Thyroid gland (tissue), 4 donors: Measurements from ENCODE around the gene LSAMP.

Source experiments
- POLR2A ChIP-seq, 2 donors: fragments of 450-650 bp; IDR thresholded peaks; one replicate each; pipeline ENCODE4 v1.6.1; 2017; ENCODE audit warnings: antibody characterized with exemption in 2 of 2, mild to moderate bottlenecking in 2 of 2, moderate library complexity in 1 of 2
- TF ChIP-seq, protein P1 (sequence below), 6 experiments: fragments of 200-600 bp in 3 of 6; fragments of 450-650 bp in 3 of 6; sonication (generic) in 3 of 6; IDR thresholded peaks; one replicate each; pipeline ENCODE4 v1.5.1; 2016 to 2019; ENCODE audit warnings: antibody characterized with exemption in 6 of 6, mild to moderate bottlenecking in 2 of 6, inconsistent platforms in 1 of 6, moderate library complexity in 1 of 6

DNA sequence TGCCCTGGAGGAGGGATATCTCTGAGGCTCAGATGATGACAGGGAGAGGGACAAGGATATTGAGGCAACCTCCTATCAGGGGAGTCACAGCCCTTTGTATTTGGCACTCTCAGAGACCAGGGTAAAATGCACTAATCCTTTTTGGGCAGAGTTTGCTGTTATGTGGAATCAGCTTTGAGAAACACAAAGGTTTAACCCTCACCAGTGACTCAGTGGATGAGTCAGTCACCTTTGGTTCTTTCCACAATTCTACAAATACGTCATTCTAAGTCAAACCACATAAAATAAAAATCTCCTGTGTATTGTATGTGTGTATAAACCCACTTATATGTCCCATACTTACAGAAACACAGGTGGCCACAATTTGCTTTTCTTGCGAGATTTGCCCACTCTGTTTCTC is 5.1 kb downstream of the LSAMP start:
- TF ChIP-seq, protein P1, sequence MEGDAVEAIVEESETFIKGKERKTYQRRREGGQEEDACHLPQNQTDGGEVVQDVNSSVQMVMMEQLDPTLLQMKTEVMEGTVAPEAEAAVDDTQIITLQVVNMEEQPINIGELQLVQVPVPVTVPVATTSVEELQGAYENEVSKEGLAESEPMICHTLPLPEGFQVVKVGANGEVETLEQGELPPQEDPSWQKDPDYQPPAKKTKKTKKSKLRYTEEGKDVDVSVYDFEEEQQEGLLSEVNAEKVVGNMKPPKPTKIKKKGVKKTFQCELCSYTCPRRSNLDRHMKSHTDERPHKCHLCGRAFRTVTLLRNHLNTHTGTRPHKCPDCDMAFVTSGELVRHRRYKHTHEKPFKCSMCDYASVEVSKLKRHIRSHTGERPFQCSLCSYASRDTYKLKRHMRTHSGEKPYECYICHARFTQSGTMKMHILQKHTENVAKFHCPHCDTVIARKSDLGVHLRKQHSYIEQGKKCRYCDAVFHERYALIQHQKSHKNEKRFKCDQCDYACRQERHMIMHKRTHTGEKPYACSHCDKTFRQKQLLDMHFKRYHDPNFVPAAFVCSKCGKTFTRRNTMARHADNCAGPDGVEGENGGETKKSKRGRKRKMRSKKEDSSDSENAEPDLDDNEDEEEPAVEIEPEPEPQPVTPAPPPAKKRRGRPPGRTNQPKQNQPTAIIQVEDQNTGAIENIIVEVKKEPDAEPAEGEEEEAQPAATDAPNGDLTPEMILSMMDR (IDR thresholded peaks at IDR 0.05): no peak
- TF ChIP-seq POLR2A (IDR thresholded peaks at IDR 0.05): no peak
